H54 (cell line): Measurements from ENCODE around the gene FBXL4.

ENCODE experiments used
- DNase-seq: peaks from one replicate; pipeline ENCODE4 v3.0.0; 2011; ENCODE audit warnings: low spot score, mixed read lengths; ENCODE audit not compliant: insufficient read length
- FAIRE-seq: peaks from 3 replicates; lab custom pipeline; 2011; peaks lifted over from hg19 to GRCh38; lab: Jason Lieb, UNC
- POLR2A ChIP-seq: IDR thresholded peaks from 2 replicates; pipeline ENCODE4 v1.6.1; 2011; ENCODE audit warnings: low read depth, mild to moderate bottlenecking, low read length

FBXL4 gene

GRCh38 chr6:98825600-98826230 is 122.0 kb downstream of the FBXL4 start:
- TF ChIP-seq POLR2A, result no peak
- FAIRE-seq (no peak), DNase-seq (no peak)

- no peak for TF ChIP-seq POLR2A
- DNase-seq (no peak), FAIRE-seq (no peak)
These were observed 122.7 kb downstream of the FBXL4 start for GRCh38 chr6:98824902-98825599.

GRCh38 chr6:98824162-98824901 is 123.4 kb downstream of the FBXL4 start:
- DNase-seq (no peak), FAIRE-seq (no peak)
- no peak for TF ChIP-seq POLR2A

GRCh38 chr6:98823428-98824161 is 124.2 kb downstream of the FBXL4 start:
- TF ChIP-seq POLR2A, result no peak
- FAIRE-seq, result no peak
- no peak for DNase-seq

- no peak for TF ChIP-seq POLR2A
- DNase-seq, result no peak
- no peak for FAIRE-seq
These were observed 125.9 kb downstream of the FBXL4 start for GRCh38 chr6:98821756-98822405.
